ENCODE data around the gene EEF1G. TPM values are rescaled to one million over a fixed set of nuclear protein-coding genes. Genes with fewer than 3 reads are reported as not detected.
"Not testable (repeated sequence)": the region's sequence is repeated elsewhere in the genome, so short reads cannot be mapped to it uniquely, and the experiment has no call there.

The EEF1G gene
- total RNA-seq, 1 donor from 2014 or later: 1,809 TPM

DNA sequence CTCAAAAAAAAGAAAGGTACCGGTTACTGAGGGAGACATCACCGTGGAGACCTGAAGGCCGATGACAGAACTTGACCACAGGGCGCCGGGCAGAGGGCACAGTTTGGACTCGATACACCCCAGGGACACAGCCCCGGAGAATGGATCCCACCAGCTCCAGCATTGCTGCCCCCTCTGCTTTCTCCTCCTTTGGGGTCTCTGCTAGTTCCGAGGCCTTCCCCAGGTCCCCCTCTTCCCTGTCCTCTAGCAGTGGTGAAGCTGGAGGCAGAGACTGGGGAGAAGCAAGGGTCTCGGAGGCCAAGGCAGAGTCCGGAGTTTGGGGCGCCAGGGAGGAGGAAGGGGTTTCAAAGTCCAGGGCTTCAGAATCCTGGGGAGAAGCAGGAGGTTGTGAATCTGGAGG, 4.8 kb upstream of the EEF1G start:
- DNase-seq (ENCODE audit: low read depth, low spot score): no peak

DNA sequence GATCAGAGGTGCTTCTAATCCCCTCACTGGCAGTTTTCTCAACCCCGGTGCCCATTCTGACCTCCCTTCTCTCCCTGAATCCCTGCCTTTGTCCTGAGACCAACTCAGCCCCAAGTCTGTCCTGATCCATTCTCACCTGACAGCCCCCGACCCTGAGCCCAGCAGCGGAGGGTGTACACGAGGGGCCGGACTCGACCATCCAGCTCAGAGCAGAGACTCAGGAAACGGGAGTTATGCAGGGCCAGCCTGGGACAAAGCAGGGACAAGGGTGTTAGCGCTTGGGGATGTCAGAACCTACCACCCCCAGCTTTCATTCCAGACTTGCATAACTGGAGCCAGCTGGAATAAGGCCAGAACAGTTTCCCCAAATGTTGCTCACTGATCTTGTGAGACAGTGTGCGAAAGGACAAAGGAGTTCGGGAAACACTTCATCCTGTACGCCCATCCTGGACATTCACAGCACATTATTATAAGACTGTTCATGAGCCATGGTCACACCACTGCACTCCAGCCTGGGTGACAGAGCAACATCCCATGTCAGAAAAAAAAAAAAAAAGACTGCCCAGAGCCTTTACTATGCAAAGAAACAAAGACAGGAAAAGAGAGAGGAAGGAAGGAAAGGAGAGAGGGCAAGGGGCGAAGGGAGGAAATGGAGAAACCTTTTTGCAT, 3.5 kb upstream of the EEF1G start:
- DNase-seq (ENCODE audit: low read depth, low spot score): peak; percentile 94

DNA sequence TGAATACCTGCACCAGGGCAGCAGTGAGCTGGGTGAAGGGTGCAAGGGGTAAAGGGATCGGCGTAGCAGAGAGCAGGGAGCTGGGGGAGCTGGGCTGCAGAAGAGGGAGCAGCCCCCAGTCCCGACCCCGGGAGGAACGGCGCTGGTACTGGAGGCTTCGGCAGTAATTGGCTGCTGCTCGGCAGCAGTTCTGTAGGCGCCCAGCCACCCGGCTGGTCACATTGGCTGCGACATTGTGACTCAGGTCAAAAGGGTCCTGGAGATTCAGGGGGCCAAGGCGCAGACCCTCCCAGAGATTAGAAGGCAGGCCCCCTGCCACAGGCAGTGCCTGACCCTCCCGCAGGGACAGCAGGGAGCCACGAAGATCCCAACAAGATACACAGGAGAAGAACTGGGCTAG, 2.1 kb upstream of the EEF1G start:
- DNase-seq (ENCODE audit: low read depth, low spot score): no peak

DNA sequence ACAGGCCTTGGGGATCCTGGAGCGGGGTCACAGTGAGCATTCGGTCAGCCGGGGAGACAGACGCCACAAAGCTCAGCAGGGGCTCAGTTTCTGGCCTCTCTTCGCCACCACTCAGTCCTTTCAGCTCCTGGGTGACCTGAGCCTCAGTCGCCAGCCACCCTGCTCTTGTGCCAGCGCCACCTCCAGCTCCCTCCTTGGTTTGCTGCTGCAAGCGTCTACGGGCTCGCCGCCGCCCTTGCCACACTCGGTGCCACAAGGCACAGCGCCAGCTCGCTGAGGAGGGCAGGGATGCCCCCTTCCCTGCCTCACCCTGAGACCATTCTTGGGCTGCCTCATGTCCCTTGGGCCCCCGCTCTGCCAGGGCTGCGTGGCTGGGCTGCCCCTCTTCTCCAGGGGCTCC, 1.5 kb upstream of the EEF1G start:
- no peak for DNase-seq (ENCODE audit: low read depth, low spot score)

DNA sequence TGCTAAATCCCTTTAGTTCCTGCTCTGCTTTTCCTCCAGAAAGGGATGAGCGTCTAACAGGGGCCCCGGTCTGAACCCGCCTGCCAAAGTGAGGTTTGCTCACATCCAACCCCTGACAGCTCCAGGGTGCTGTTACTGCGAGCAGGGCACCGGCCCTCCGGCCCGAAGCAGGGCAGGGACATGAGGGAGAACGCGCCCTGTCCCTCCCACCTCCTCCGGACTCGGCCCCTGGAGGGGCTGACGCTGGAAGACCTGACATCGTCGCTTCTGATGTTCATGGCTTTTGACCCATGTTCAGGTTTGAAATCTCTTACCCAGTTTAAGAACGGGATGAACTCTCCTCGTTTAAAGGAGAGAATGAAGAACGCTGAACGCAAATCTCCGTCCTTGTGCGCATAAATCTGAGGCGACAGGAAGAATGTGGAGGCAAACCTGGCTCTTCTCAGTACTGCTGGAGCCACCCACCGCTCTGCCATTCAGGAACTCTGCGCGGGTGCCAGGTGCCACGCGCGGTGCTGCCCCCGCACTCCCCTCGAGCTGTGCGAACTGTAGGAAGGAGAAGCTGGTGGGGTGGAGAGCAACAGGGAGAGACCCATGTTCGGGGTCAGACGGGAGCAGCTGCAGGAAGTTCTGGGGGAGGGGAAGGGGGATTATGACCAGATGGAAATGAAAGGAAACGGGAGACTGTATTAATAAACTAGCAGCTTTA, 826 bp upstream of the EEF1G start:
- DNase-seq (ENCODE audit: low read depth, low spot score): no peak

DNA sequence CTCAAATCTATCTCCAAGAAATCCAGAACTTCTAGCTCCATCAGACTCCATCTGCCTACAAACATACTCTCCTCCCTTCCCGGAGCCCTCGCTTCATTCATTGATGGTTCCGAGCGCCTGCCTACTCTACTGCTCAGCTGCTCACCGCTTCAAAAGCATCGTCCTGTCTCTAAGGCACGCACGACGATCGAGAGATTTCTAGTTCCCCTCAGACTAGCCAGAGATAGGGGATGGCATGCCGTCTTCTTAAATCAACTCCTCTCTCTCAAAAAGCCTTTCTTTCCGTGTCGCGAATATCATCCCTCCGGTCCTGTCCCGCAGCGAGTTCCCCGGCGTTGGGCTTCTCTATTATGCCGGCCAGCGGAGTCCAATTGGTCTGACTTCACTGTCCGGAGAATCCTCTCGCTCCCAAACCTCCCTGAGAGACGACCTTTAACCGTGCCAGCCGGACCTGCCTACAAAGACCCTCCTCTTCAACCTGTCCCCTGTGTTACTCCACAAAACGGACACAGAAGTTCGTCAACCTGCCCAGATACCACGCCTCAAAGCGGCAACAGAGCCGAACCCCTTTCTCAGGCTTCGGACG, 592 bp downstream of the EEF1G start:
- DNase-seq (ENCODE audit: low read depth, low spot score): no peak

DNA sequence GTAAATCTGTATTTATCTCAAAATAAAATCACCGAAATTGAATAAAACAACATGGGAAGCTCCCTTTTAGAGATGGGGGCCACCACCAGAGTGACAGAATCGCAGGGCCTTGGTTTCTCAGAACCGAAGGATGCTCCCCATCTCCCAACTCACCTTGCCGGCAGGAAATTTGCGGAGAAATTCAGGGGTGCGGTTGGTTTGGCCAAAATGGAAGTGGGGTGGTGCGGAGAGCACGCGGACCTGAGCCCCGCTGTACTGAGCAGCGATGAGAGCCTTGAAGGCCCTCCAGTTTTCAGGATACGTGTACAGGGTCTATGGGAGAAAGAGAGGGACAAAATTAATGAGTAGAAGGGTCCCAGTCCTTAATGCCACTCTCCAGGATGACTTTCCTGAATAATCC, 1.3 kb downstream of the EEF1G start:
- DNase-seq (ENCODE audit: low read depth, low spot score): no peak

DNA sequence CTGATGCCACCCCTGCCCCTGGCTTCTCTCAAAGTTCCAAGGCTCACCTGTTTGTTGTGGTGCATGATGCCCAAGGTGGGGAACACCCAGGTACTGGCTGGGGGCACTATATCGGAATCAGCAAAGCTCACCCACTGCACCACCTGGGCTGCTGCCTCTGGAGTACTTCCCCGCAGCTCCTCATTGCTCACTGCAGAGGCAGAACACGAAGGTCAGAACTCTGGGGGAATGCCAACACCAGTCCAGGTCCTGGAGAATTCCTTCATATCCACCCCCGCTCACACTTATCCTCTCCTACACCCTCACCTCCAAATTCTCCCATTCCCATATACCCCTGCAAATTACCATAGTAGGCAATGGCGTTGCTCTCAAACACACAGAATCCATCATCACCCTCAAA, 2.2 kb downstream of the EEF1G start:
- DNase-seq (ENCODE audit: low read depth, low spot score): not testable (repeated sequence)

DNA sequence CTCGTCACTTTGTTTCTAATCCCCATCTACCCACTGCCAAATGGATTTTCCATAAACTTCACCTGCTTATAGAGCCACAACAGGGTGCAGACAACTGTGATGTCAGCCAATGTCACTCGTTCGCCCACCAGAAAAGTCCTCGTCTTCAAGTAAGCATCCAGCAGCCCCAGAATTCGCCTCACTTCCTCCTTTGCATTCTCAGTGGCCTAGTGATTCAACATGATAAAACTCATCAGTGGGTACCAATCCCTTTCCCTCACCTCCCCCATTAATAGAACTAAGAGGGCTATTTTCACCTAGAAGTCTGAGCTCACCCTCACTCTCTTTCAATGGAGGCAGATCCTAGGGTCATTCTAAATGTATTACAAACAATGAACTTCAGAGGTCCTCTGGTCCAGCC, 2.8 kb downstream of the EEF1G start:
- DNase-seq (ENCODE audit: low read depth, low spot score): not testable (repeated sequence)

DNA sequence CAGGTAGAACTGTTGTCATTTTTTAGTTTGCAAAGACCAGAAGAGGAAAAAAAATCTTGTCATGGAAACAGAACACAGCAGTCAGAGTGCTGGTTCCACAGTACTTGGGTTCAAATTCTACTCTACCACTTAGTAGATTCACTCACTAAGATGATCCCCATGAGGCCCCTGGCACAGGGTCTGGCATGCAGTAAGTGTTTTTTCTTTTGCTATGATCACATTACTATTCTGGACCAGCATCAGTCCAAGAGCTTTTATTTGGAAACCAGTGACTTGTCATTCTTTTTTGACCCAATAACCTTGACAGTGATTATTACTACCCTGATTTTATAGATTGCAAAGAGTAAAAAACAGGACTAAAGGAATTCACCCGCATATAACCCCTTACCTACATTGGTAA, 4.1 kb downstream of the EEF1G start:
- no peak for DNase-seq (ENCODE audit: low read depth, low spot score)

DNA sequence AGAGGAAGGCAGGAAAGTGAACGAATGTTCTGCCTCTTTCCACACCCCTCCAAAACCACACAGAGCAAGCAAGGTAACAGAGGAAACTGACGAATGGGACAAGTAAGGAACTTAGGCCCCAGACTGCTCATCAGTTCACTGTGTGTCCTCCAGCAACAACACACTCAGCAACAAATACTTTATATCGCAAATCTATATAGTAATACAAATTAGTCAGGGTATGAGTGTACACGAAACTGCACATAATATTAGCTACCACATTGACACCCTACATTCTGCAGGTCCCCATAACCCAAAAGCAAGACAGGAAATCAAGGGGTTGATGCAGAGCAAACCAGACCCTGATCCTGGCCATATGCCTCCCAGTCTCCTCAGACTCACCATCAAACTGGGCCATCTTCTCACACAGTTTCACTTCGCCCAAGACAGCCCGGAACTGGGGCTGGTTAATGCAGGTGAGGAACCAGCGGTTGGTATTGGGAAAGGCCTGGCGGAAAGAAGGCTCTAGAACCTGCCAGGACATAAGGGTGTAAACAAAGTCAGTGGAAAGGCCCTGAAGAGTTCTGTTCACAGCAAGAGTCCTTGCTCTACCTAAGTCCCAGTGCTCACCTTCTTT, 6.6 kb downstream of the EEF1G start:
- DNase-seq (ENCODE audit: low read depth, low spot score): no peak

DNA sequence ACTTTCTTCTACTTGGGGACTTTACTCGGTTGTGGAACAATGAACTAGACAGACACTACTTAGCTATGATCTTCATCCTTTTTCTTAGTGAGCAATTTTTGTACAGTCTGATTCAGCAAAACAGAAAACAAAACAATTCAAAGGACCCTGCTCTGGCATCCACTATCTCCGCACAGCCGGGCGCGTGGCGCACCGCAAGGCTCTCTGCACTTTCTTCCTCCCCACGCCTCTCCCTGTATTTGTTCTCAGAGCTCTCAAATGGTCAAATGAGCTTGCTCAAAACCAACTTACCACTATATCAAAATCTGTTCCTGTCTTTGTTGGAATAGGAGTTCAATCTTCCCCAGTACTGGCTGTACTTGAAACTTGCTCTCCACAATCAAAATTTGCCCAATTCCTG, 7.4 kb downstream of the EEF1G start:
- DNase-seq (ENCODE audit: low read depth, low spot score): no peak

DNA sequence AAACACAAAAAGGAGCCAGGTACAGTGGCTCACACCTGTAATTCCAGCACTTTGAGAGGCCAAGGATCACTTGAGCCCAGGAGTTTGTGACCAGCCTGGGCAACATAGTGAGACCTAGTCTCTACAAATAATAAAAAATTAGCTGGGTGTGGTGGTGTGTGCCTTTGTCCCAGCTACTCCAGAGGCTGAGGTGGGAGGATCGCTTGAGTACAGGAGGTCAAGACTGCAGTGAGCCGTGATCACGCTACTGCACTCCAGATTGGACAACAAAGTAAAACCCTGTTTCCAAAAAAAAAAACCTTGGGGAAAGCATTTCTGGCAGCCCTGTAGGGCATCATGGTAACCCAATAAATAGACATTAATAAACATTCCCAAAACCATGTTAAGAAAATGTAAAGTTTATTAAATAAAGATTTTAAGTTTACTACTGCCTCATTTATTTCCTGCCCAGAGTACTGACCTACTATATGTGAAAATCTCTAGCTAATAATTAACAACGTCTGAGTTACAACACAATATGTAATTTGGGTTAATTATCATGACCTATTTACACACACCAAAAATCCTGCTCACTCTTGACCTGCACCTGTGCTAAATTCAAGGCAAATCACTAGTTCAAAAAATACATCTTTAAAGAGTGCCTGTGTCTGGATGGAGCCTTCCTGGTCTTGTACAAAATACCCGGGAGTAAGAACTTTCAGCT, 8.4 kb downstream of the EEF1G start:
- no peak for DNase-seq (ENCODE audit: low read depth, low spot score)

DNA sequence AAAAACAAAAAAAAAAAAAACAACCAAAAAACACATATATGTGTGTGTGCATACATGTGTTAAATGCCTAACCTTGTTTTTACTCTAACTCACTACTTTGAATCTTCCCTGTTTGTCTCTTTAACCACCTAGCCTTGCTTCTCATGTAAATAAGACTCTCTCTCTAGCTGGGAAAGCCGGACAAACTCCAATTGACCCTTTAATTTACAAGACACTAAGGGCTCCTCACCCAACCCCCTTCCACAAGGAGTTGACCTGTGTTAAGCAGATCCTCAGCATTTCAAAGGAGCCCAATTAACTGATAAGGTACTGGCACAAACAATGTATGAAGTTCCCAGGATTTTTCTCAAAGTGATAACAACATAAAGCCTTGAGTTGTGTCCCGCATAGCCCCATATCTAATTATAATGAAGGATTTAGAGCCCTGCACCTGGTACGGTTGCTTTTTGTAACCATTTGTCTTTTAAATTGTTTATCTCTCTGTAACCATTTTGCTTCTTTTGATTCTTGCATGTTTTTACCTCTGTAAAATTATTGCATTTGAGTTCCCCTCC, 11.9 kb downstream of the EEF1G start:
- not testable (repeated sequence) for DNase-seq (ENCODE audit: low read depth, low spot score)

DNA sequence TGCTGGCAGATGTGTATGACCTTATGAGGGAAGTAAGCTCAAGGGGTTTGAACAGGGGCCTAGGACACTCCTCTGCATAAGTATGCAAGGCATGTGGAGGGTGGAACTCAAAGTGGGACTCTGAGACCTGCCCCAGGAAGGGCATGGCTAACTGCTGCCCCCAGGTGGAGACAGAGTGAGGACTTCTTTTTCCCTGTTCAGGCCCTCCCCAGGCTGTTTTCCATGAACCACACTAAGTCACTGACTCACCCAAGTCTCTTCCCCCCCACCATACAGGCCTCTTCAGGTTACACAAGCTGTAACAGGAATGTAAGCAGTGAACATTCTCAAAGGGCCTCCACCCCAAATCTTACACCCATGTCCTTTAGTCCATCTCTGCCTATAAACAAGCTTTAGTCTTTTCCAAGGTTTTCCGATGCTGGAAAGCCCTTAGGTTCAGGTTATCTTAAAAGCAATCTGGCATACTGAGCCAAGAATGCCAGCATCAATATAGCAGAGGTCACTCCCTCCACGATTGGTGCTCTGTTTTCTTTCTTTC, 13.1 kb downstream of the EEF1G start:
- peak; percentile 89 for DNase-seq (ENCODE audit: low read depth, low spot score)

DNA sequence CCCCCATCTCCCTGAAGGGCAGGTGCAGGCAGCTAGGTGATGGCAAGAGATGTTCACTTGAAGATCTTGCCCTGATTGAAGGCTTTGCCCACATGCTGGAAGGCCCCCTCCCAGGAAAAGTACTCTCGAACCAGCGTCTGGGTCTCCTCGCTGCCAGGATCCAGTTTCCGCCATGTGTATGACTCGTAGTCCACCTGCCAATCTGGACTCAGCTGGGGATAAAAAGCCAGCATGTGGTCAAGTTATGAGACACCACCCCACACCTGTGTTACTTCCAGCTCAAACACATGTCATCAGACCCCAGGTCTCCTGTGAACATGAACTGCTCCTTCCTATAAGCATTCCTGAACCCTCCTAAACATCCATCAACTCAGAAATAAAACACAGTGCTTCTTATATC, 14.1 kb downstream of the EEF1G start:
- not testable (repeated sequence) for DNase-seq (ENCODE audit: low read depth, low spot score)

DNA sequence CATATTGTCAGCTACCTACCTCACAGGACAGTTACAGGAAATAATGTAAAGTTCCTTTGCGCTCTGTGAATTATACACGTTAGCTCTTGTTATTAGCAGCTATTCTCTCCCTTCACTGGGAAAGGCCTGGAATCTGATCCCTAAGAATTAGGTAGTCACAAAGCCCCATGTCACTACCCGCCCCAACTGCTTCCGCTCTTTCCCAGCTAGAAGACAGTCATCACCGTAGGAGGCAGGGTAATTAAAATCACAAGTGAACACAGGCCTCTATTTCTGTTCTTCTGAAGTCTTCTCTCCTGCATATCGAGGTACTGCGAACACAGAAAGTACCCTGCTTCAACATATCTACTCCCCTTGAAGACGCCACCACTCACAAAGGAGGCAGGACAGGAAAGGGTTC, 14.5 kb downstream of the EEF1G start:
- no peak for DNase-seq (ENCODE audit: low read depth, low spot score)

DNA sequence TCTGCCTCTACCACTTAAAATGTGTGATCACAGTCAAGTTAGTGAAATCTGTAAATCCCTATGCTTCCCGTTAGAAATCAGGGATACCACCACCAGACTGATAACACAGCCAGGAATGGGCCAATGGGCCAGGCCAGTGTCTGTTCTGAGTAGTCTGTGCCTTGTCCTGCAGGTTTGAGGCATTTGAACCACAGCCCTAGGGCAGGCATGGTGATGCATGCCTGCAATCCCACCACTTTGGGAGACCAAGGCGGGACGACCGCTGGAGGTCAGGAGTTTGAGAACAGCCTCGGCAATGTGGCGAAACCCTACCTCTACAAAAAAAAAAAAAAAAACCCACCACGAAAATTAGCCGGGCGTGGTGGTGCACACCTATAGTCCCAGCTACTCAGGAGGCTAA, 15.0 kb downstream of the EEF1G start:
- DNase-seq (ENCODE audit: low read depth, low spot score): no peak

DNA sequence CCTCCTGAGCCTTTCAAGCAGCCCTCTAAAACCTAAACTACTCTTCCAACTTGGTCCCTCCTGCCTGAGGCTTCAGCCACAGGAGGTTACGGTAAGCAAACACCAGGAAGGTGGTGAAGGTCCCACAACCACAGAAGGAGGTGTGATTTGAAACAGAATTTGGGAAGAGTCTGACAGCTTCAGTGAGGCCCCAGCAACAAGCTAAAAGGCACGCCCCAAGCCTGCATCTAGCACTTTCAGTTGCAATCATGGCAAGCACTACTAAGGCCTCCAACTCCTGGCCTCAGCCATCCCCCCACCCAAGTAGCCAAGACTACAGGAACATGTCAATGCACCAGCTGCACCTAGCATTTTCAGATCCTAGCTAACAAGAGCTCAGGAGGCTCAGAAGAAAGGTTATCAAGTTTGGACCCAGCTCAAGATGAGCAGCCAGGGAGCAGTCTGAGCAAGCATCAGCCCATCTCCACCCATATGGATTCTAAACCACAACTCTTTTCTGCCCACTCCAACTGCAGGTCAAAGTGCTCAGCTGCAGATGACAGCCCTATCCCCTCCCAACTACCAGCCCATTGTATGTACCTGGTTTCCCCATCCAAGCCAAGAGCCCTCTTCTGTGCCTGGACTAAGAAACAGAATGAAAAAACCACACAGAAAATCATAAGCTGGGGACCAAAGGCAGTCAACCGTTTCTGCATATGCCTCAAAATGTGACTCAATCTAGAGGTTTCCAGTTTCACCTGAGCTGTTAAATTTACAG, 16.6 kb downstream of the EEF1G start:
- no peak for DNase-seq (ENCODE audit: low read depth, low spot score)

DNA sequence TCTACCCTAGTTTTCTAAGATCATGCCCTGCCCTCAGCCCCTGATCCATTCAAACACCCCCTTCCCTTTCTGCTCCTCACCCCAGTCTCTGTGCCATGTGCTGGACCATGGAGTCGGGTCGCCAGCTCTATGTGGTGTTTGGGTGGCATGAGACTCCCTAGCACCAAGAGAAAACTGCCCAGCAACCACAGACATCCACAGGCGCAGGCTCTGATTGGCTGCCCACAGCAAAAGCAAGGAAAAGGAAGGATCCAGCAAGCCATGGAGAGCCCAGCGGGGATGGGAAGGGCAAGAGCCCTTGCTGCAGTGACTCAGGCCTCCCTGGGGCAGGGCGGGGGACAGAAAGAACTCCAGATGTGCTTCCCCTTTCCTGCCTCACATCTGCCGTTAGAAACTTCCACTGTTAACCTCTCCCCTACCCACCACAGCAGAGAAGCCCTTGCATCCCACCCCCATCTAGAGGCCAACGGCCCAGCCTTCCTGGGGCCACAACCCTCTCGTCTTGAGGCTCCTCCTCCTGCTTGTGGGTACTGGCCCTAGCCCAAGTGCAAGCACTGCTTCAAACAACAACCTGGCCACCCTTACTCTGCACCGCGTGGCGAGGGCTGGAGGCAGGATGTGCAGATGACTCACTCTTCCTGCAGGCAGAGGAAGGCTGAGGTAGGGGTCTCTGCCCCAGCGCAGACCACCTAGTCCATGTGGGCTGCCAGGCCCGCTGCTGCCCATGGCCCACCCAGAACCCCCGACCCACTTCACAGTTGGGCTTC, 17.4 kb downstream of the EEF1G start:
- peak; percentile 77 for DNase-seq (ENCODE audit: low read depth, low spot score)

All from pulmonary artery endothelial cell (primary cell).